ELR (cell line): ENCODE data around the gene ARF4.
A peak's percentile ranks its signal among the peaks of the same experiment; 100 is the strongest.
"Not testable (repeated sequence)": the region's sequence is repeated elsewhere in the genome, so short reads cannot be mapped to it uniquely, and the experiment has no call there.

Source experiments
- DNase-seq: peaks from one replicate; pipeline ENCODE4 v3.0.0-alpha.2; 2015; ENCODE audit warnings: low read depth

ARF4 gene

GRCh38 chr3:57597127-57597923, at the start of gene ARF4:
Gene ARF4 (minus strand): TSS chr3:57597344. CDS start chr3:57597140, 204 bp downstream.
- peak; percentile 99 for DNase-seq

DNA sequence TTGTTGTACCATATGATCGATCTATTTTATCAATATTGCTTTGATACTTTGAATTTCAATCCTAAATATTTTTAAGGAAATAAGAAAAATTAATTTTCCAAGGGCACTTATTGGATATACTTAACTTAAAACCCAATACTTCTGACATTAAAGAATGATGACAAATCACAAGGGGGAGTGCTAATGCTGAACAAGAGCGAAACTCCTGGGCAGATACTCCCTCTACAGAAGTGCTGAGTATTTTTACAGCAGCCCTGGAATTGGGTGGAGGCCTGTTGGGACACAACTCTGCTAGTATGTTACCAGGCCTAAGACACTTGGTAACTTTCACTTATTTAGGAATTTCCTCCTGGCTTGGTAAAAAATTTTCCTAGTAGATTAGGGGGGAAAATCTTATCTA, 49.6 kb upstream of the ARF4 start:
- DNase-seq = peak; percentile 40

GRCh38 chr3:57644740-57645139, 47.6 kb upstream of the ARF4 start:
- no peak for DNase-seq

GRCh38 chr3:57637391-57637790, 40.2 kb upstream of the ARF4 start:
- no peak for DNase-seq

DNA sequence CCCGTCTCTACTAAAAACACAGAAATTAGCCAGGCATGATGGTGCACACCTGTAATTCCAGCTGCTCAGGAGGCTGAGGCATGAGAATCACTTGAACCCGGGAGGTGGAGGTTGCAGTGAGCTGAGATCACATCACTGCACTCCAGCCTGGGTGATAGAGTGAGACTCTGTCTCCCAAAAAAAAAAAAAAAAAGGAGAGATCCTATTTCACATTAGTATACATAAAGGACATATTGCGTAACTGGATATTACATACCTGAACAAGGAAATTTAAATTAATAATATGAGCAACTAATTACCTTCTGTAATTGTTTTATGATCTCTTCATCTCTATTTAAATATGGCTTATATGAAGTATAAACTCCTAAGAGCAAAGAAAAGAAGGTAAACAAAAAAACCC, 37.1 kb upstream of the ARF4 start:
- not testable (repeated sequence) for DNase-seq

- no peak for DNase-seq
Observed at GRCh38 chr3:57627976-57628375, 30.8 kb upstream of the ARF4 start.

GRCh38 chr3:57624801-57625200, 27.7 kb upstream of the ARF4 start:
- DNase-seq = no peak

DNA sequence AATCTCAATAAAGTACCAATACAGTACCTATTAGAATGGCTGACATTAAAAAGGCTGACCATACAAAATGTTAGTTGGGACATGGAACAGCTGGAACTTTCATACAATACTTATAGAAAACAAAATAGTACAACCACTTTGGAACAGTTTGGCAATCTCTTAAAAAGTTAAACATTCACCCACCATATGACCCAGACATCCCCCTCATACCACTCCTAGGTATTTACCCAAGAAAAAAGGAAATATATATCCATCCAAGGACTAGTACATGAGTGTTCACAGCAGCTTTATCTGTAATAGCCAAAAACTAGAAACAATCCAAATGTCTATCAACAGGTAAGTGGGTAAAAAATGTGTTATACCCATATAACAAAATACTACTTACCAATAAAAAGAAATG, 25.2 kb upstream of the ARF4 start:
- DNase-seq = no peak

- DNase-seq = no peak
Observed at GRCh38 chr3:57617739-57618138, 20.6 kb upstream of the ARF4 start.

- DNase-seq = no peak
Observed at GRCh38 chr3:57616233-57616632, 19.1 kb upstream of the ARF4 start.

GRCh38 chr3:57611870-57612269, 14.7 kb upstream of the ARF4 start:
- not testable (repeated sequence) for DNase-seq

DNA sequence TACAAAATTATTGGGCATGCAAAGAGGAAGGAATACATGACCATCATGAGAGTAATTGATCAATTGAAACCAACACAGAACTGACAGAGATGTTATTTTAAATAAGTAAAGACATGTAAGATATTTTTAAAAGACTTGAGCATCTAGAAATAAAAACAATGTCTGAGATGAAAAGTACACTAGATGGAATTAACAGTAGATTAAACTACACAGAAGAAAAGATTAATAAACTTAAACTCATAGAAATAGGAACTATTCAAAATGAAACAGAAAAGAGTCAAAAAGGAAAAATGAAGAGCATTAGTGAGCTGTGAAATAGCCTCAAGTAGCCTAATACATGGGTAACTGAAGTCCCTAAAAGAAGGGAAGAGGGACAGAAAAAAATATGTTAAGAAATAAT, 8.5 kb upstream of the ARF4 start:
- DNase-seq = no peak

GRCh38 chr3:57604971-57605370, 7.8 kb upstream of the ARF4 start:
- no peak for DNase-seq

- no peak for DNase-seq
Observed at GRCh38 chr3:57600195-57600594, 3.1 kb upstream of the ARF4 start.

- DNase-seq = no peak
Observed at GRCh38 chr3:57598765-57599360, 1.7 kb upstream of the ARF4 start.

GRCh38 chr3:57596495-57597126, 533 bp downstream of the ARF4 start:
- DNase-seq = peak; percentile 95

DNA sequence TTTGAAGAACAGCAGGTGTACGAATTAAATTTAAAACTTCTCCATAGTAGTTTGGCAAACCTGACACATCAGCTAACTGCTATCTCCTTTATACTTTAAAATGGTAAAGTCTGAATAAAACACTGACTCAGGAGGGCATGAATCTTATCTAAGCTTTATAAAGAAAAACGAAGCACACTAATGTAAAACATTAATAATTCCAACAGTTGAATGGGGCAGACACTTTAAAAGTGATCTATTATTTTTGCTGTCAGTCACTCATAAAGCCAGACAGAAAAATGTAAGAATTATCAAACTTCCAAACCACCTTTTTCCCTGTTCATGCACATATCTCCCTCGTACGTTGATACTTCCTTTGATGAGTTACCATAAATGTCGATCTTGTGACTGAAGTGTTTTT, 2.6 kb downstream of the ARF4 start:
- DNase-seq = no peak

- no peak for DNase-seq
Observed at GRCh38 chr3:57594144-57594543, 3.0 kb downstream of the ARF4 start.

- no peak for DNase-seq
Observed at GRCh38 chr3:57592306-57592705, 4.8 kb downstream of the ARF4 start.

GRCh38 chr3:57587905-57588304, 9.2 kb downstream of the ARF4 start:
- no peak for DNase-seq

GRCh38 chr3:57586778-57587177, 10.4 kb downstream of the ARF4 start:
- no peak for DNase-seq

GRCh38 chr3:57583544-57583943, 13.6 kb downstream of the ARF4 start:
- no peak for DNase-seq

- peak; percentile 46 for DNase-seq
Observed at GRCh38 chr3:57582474-57583168, 14.5 kb downstream of the ARF4 start.
